Chondrocyte (in vitro differentiated cells): Measurements from ENCODE around the gene NPHS1. TPM values are rescaled to one million over a fixed set of nuclear protein-coding genes. Genes with fewer than 3 reads are reported as not detected.

Experiments used
- DNase-seq: peaks from one replicate; pipeline ENCODE4 v3.0.0; 2021; ENCODE audit warnings: mixed read lengths, low spot score
- H3K27ac Mint-ChIP-seq: one replicate; pipeline ENCODE4 v1.8.0; 2021; ENCODE audit warnings: mild to moderate bottlenecking, moderate library complexity, mixed read lengths; ENCODE audit not compliant: unreplicated experiment
- H3K27me3 Mint-ChIP-seq: 2 replicates; pipeline ENCODE4 v1.8.0; 2021; ENCODE audit warnings: low read depth, mixed read lengths
- H3K36me3 Mint-ChIP-seq: 2 replicates; pipeline ENCODE4 v1.8.0; 2021; ENCODE audit warnings: low read depth, mixed read lengths
- H3K4me1 Mint-ChIP-seq: 2 replicates; pipeline ENCODE4 v1.8.0; 2021; ENCODE audit warnings: low read depth, mild to moderate bottlenecking, mixed read lengths
- H3K4me3 Mint-ChIP-seq: one replicate; pipeline ENCODE4 v1.8.0; 2021; ENCODE audit warnings: mild to moderate bottlenecking, moderate library complexity, mixed read lengths; ENCODE audit not compliant: unreplicated experiment
- H3K9me3 Mint-ChIP-seq: 2 replicates; pipeline ENCODE4 v1.8.0; 2021; ENCODE audit warnings: low read depth, mixed read lengths
- total RNA-seq: library from RNA; stranded (reverse); gene quantifications from 3 replicates; pipeline ENCODE4 v1.2.1, GENCODE V29; 2021
- TF ChIP-seq, protein P1 (sequence below): fragments of 200-600 bp; sonication (generic); IDR thresholded peaks from 2 replicates; pipeline ENCODE4 v1.5.0; 2021; ENCODE audit warnings: antibody characterized with exemption, mild to moderate bottlenecking, moderate library complexity

Gene NPHS1
- total RNA-seq, 1 donor from 2014 or later: not detected

DNA sequence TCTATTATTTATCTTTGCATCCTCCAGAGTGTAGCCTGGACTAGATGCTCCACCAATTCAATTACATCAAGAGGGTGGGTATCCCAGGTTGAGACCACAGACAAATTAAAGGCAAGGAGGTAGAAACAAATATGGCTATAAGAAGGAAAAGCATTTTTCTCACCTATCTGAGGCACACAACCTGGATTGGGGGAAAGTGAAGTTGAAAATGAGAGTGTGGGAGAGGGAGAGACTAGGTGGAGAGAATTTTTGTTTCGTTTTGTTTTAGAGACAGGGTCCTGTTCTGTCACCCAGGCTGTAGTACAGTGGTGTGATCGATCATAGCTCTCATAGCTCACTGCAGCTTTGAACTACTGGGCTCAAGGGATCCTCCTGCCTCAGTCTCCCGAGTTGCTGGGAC is 33.9 kb downstream of the NPHS1 start:
- no peak overlapping the region for H3K27ac Mint-ChIP-seq
- no peak for DNase-seq
- no peaks in the 10 kb centered on the region for H3K4me1 Mint-ChIP-seq
- H3K4me3 Mint-ChIP-seq: no peak overlapping the region
- H3K36me3 Mint-ChIP-seq: peaks cover 1% of the 10 kb centered on the region
- H3K27me3 Mint-ChIP-seq: peaks cover 22% of the 10 kb centered on the region
- no peaks in the 10 kb centered on the region for H3K9me3 Mint-ChIP-seq
- TF ChIP-seq, protein P1, sequence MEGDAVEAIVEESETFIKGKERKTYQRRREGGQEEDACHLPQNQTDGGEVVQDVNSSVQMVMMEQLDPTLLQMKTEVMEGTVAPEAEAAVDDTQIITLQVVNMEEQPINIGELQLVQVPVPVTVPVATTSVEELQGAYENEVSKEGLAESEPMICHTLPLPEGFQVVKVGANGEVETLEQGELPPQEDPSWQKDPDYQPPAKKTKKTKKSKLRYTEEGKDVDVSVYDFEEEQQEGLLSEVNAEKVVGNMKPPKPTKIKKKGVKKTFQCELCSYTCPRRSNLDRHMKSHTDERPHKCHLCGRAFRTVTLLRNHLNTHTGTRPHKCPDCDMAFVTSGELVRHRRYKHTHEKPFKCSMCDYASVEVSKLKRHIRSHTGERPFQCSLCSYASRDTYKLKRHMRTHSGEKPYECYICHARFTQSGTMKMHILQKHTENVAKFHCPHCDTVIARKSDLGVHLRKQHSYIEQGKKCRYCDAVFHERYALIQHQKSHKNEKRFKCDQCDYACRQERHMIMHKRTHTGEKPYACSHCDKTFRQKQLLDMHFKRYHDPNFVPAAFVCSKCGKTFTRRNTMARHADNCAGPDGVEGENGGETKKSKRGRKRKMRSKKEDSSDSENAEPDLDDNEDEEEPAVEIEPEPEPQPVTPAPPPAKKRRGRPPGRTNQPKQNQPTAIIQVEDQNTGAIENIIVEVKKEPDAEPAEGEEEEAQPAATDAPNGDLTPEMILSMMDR: no peak

DNA sequence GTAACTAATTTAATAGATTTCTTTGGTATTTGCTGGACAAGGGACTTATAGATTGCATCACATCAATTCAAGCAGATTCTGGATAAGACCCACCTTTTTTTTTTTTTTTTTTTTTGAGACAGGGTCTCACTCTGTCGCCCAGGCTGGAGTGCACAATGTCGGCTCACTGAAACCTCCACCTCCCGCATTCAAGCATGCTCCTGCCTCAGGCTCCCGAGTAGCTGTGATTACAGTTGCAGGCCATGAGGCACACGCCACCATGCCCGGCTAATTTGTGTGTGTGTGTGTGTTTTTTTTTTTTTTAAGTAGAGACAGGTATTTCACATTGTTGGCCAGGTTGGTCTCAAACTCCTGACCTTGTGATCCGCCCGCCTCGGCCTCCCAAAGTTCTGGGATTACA is 35.5 kb downstream of the NPHS1 start:
- TF ChIP-seq, protein P1: no peak
- peaks cover 1% of the 10 kb centered on the region for H3K36me3 Mint-ChIP-seq
- H3K4me3 Mint-ChIP-seq: no peak overlapping the region
- H3K4me1 Mint-ChIP-seq: no peaks in the 10 kb centered on the region
- no peak overlapping the region for H3K27ac Mint-ChIP-seq
- H3K27me3 Mint-ChIP-seq: peaks cover 21% of the 10 kb centered on the region
- DNase-seq: no peak
- H3K9me3 Mint-ChIP-seq: no peaks in the 10 kb centered on the region

DNA sequence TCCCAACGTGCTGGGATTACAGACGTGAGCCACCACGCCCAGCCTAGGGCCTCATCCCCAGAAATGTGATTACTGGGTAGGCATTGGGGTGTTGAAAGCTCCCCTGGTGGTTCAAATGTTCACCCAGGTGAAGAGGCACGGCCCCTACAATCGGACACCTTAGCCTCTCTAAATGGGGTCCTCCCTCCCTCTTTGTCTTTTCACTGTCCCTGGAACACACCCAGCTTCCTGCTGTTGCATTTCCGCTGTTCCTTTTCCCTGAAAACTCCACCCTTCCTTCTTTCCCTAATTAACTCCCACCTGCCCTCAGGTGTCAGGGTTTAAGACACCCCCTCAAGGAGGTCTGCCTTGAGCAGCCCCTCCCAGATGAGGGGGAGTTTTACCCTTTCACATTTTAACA is 36.0 kb downstream of the NPHS1 start:
- Mint-ChIP-seq H3K27me3 (peaks cover 24% of the 10 kb centered on the region), H3K4me3 (no peak overlapping the region), H3K9me3 (no peaks in the 10 kb centered on the region), H3K27ac (no peak overlapping the region), H3K4me1 (no peaks in the 10 kb centered on the region), H3K36me3 (peaks cover 1% of the 10 kb centered on the region)
- TF ChIP-seq, protein P1: no peak
- DNase-seq: no peak

DNA sequence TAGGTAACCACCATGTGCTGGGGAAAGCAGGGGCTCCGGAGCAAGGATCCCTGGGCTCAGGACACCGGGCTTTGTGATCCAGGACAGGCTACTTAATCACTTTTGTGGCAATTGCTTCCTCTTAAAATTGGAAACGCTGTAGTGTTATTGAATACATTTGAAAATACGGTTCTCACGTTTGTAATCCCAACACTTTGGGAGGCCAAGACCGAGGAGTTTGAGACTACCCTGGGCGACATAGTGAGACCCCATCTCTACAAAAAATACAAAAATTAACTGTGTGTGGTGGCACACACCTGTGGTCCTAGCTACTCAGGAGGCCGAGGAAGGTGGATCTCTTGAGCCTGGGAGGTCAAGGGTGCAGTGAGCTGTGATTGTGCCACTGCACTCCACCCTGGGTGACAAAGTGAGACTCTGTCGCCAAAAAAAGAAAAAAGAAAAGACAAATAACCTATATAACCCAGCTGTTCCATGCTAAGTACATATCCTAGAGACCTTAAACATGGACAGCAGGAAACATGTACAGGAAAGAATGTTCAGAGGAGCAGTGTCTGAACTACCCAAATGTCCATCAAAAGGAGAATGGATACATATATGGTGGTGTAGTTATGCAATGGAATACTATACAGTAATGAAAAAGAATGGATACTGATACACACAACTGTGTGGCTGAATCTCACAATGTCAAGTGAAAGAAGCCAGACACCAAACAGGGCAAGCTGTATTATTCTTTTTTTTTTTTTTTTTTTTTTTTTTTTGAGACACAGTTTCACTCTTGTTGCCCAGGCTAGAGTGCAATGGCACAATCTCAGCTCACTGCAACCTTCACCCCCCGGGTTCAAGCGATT is 39.0 kb downstream of the NPHS1 start:
- Mint-ChIP-seq H3K9me3 (no peaks in the 10 kb centered on the region), H3K4me1 (no peaks in the 10 kb centered on the region), H3K36me3 (no peaks in the 10 kb centered on the region), H3K4me3 (no peak overlapping the region), H3K27me3 (peaks cover 26% of the 10 kb centered on the region), H3K27ac (no peak overlapping the region)
- no peak for DNase-seq
- TF ChIP-seq, protein P1: no peak

GRCh38 chr19:35812220-35813042 is 39.9 kb downstream of the NPHS1 start, which contains the start of gene PRODH2:
Gene PRODH2, minus strand, starts transcription at chr19:35812845. Its CDS starts 40 bp downstream, at chr19:35812805.
- Mint-ChIP-seq H3K27ac (no peak within 1 kb of the TSS), H3K4me3 (no peak within 1 kb of the TSS), H3K36me3 (no peaks in the 10 kb centered on the region), H3K9me3 (no peaks in the 10 kb centered on the region), H3K27me3 (peaks cover 32% of the 10 kb centered on the region), H3K4me1 (no peaks in the 10 kb centered on the region)
- TF ChIP-seq, protein P1: no peak
- no peak for DNase-seq
